Natural killer cell (primary cell): ENCODE results near the gene BOK. TPM values are rescaled to one million over a fixed set of nuclear protein-coding genes. Genes with fewer than 3 reads are reported as not detected.

Source experiments
- ATAC-seq, 3 donors: fragments of 150-1000 bp in 2 of 3; fragments of 200-7000 bp in 1 of 3; cut with Tn5 transposase; 1 replicate in 1 of 3; 2 replicates in 2 of 3; pipeline ENCODE4 v1.10.0; 2021; ENCODE audit warnings: mild to moderate bottlenecking in 2 of 3, moderate library complexity in 2 of 3
- DNase-seq, 2 donors: peaks; one replicate each; pipeline versions ENCODE4 v3.0.0 to v3.0.0-alpha.2; 2013 to 2021; ENCODE audit warnings: mixed read lengths in 1 of 2
- H3K27ac ChIP-seq: one replicate; pipeline ENCODE4 v1.5.1; 2013; ENCODE audit warnings: mild to moderate bottlenecking, low read length
- H3K27me3 ChIP-seq: one replicate; pipeline ENCODE4 v1.6.1; 2013; ENCODE audit warnings: low read length; ENCODE audit not compliant: control insufficient read depth, insufficient read depth
- H3K36me3 ChIP-seq: one replicate; pipeline ENCODE4 v1.6.1; 2013; ENCODE audit warnings: low read length; ENCODE audit not compliant: control insufficient read depth, insufficient read depth
- H3K4me1 ChIP-seq: one replicate; pipeline ENCODE4 v1.6.1; 2013; ENCODE audit warnings: low read length; ENCODE audit not compliant: control insufficient read depth, insufficient read depth
- H3K4me3 ChIP-seq: one replicate; pipeline ENCODE4 v1.5.1; 2013; ENCODE audit warnings: low read length
- H3K9me3 ChIP-seq: one replicate; pipeline ENCODE4 v1.6.1; 2013; ENCODE audit warnings: low read length; ENCODE audit not compliant: control insufficient read depth, insufficient read depth
- H3K27ac Mint-ChIP-seq, 2 donors: one replicate each; pipeline ENCODE4 v1.8.0; 2022; ENCODE audit warnings: mild to moderate bottlenecking in 2 of 2, mixed read lengths in 2 of 2, moderate library complexity in 1 of 2
- H3K27me3 Mint-ChIP-seq, 2 donors: one replicate each; pipeline ENCODE4 v1.8.0; 2022; ENCODE audit warnings: low read depth in 2 of 2, mixed read lengths in 2 of 2
- H3K36me3 Mint-ChIP-seq: one replicate; pipeline ENCODE4 v1.8.0; 2022; ENCODE audit warnings: mixed read lengths
- H3K4me1 Mint-ChIP-seq, 2 donors: one replicate each; pipeline ENCODE4 v1.8.0; 2022; ENCODE audit warnings: mixed read lengths in 2 of 2
- H3K4me3 Mint-ChIP-seq: one replicate; pipeline ENCODE4 v1.8.0; 2022; ENCODE audit warnings: mild to moderate bottlenecking, moderate library complexity, mixed read lengths
- H3K9me3 Mint-ChIP-seq, 2 donors: one replicate each; pipeline ENCODE4 v1.8.0; 2022; ENCODE audit warnings: mixed read lengths in 2 of 2
- WGBS: methylation state at CpG from one replicate; pipeline ENCODE4 v1.1.7; 2013; ENCODE audit warnings: missing lambda C conversion rate; ENCODE audit not compliant: insufficient coverage; 5-methylcytosine and 5-hydroxymethylcytosine counted together
- intact Hi-C: fragments of 100-400 bp; cut with micrococcal nuclease; formaldehyde crosslinking; loops from one replicate; pipeline ENCODE4 v1.14.2; 2022
- total RNA-seq, 4 donors: library from RNA; stranded (reverse); fragments of 120-200 nt in 1 of 4; gene quantifications; one replicate each; pipeline versions ENCODE4 v1.2.3 to v1.2.4, GENCODE V29; 2013 to 2022
- TF ChIP-seq, protein P1 (sequence below): fragments of 200-600 bp; IDR thresholded peaks from one replicate; pipeline ENCODE4 v1.8.0; 2022; ENCODE audit warnings: antibody characterized with exemption

The BOK gene
- total RNA-seq, 3 donors from 2014 or later (not counting 1 experiment from before 2014, with no cell fraction given), result 11.0 to 23.7 (median 19.6) TPM

DNA sequence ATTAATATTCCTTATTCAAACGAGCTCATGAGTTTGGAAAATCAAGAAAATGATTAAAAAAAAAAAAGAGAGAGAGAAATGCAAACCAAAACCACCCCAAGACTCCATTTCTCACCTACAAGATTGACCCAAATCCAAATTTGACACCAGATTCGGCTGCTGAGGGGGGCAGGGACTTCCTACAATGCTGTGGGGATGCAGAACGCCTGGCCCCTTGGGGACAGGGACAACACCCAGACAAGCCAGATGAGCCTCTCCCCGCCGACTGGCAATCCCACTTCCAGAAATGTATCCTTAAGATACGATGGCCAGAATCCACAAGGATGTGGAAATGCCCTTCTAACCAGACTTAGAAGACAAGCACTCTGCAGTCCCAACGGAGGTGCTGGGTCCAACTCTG is 20.7 kb downstream of the BOK start:
- 90% methylated on average over 6 of the region's 7 CpGs for WGBS
- no peaks in the 10 kb centered on the region for H3K27me3 ChIP-seq
- no peak overlapping the region for H3K27ac Mint-ChIP-seq
- H3K27ac ChIP-seq, result no peak overlapping the region
- no peaks in the 10 kb centered on the region for H3K36me3 Mint-ChIP-seq
- no peak for DNase-seq
- no peaks in the 10 kb centered on the region for H3K4me1 ChIP-seq
- H3K9me3 Mint-ChIP-seq, result no peaks in the 10 kb centered on the region
- H3K36me3 ChIP-seq, result peaks cover 6% of the 10 kb centered on the region
- ATAC-seq, result no peak
- no peak overlapping the region for H3K4me3 Mint-ChIP-seq
- TF ChIP-seq, protein P1, sequence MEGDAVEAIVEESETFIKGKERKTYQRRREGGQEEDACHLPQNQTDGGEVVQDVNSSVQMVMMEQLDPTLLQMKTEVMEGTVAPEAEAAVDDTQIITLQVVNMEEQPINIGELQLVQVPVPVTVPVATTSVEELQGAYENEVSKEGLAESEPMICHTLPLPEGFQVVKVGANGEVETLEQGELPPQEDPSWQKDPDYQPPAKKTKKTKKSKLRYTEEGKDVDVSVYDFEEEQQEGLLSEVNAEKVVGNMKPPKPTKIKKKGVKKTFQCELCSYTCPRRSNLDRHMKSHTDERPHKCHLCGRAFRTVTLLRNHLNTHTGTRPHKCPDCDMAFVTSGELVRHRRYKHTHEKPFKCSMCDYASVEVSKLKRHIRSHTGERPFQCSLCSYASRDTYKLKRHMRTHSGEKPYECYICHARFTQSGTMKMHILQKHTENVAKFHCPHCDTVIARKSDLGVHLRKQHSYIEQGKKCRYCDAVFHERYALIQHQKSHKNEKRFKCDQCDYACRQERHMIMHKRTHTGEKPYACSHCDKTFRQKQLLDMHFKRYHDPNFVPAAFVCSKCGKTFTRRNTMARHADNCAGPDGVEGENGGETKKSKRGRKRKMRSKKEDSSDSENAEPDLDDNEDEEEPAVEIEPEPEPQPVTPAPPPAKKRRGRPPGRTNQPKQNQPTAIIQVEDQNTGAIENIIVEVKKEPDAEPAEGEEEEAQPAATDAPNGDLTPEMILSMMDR, result no peak
- H3K4me3 ChIP-seq, result no peak overlapping the region
- peaks cover 0 to 11% of the 10 kb centered on the region in 2 donors for H3K4me1 Mint-ChIP-seq
- intact Hi-C loops, result no loop called here
- H3K27me3 Mint-ChIP-seq, result no peaks in the 10 kb centered on the region
- H3K9me3 ChIP-seq, result no peaks in the 10 kb centered on the region

DNA sequence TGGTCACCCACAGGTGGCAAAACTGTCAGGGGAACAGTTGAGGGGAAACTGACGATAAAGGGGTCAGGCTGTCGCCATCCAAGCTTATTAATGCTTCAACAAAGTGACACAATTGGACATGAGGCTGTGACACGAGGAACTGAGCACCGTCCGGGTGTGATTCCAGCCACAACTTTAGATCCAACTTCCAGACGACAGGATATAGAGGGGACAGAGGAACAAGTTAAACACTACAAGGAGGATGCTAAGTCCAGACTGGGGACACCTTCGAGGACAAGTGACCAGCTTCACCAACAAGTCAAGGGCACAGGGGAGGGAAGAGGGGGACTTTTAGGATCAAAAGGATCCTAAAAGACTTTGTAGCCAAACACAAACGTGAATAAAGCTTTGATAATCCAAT is 23.8 kb downstream of the BOK start:
- Histone ChIP-seq H3K9me3 (peaks cover 13% of the 10 kb centered on the region), H3K4me1 (no peaks in the 10 kb centered on the region), H3K27ac (no peak overlapping the region), H3K4me3 (no peak overlapping the region), H3K36me3 (peaks cover 11% of the 10 kb centered on the region), H3K27me3 (no peaks in the 10 kb centered on the region)
- intact Hi-C loops, result no loop called here
- no peaks in the 10 kb centered on the region for H3K4me1 Mint-ChIP-seq
- H3K9me3 Mint-ChIP-seq, result peaks cover 2 to 9% of the 10 kb centered on the region in 2 donors
- 97% methylated on average over 8 of the region's 8 CpGs for WGBS
- no peak for ATAC-seq
- no peak overlapping the region for H3K27ac Mint-ChIP-seq
- H3K4me3 Mint-ChIP-seq, result no peak overlapping the region
- DNase-seq, result no peak
- H3K27me3 Mint-ChIP-seq, result no peaks in the 10 kb centered on the region
- H3K36me3 Mint-ChIP-seq, result peaks cover 11% of the 10 kb centered on the region
- TF ChIP-seq, protein P1, result no peak

DNA sequence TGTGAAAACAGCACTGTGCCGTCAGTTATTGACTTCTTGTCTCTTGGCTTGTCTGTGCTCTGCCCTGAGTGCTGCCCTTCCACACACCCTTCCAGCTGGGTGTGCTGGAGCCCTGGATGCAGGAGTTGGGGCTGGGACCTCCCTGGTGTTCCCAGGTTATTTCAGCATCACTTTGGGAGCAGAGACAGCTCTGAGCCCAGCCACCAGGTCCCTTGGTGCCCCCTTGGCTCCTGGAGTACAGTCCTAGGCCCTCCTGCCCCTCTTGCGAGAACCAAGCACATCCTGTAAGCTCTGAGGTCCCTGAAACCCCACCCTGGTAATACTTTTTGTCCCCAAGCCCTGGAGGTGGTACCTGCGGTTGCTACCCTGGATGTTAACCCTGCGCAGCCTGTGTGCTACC is 24.3 kb downstream of the BOK start:
- H3K4me3 ChIP-seq, result no peak overlapping the region
- H3K9me3 ChIP-seq, result peaks cover 14% of the 10 kb centered on the region
- no peaks in the 10 kb centered on the region for H3K4me1 Mint-ChIP-seq
- no peak for DNase-seq
- H3K27me3 Mint-ChIP-seq, result no peaks in the 10 kb centered on the region
- no peak overlapping the region for H3K4me3 Mint-ChIP-seq
- ATAC-seq, result no peak
- peaks cover 11% of the 10 kb centered on the region for H3K36me3 ChIP-seq
- no peaks in the 10 kb centered on the region for H3K27me3 ChIP-seq
- WGBS, result 95% methylated on average over 4 of the region's 4 CpGs
- no peaks in the 10 kb centered on the region for H3K4me1 ChIP-seq
- intact Hi-C loops, result no loop called here
- H3K9me3 Mint-ChIP-seq, result peaks cover 2 to 11% of the 10 kb centered on the region in 2 donors
- no peak overlapping the region for H3K27ac ChIP-seq
- TF ChIP-seq, protein P1, result no peak
- H3K36me3 Mint-ChIP-seq, result peaks cover 15% of the 10 kb centered on the region
- H3K27ac Mint-ChIP-seq, result no peak overlapping the region

DNA sequence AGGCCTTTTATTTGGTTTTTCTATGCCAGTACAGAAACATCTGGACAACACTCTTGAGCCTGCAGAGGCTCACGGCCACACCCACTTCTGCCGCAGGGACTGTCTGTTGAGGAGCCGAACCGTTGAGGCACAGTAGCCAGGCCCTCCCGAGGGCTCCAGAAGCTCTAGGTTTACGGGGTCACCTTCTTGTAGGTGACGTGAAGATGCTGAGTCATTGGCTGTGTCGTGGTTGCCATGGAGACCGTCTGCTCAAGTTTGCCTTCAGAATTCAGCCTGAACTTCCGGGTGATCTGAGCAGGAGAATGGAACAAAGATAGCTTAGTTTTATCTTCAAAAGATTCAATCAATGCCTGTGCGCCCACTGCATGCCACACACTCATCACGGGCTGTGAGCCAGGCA is 25.9 kb downstream of the BOK start:
- 97% methylated on average over 12 of the region's 12 CpGs for WGBS
- no peak overlapping the region for H3K27ac Mint-ChIP-seq

More for the DNA sequence above, 25.9 kb downstream of the BOK start:
- no peak overlapping the region for H3K4me3 Mint-ChIP-seq
- TF ChIP-seq, protein P1, result no peak
- Histone ChIP-seq H3K9me3 (peaks cover 14% of the 10 kb centered on the region), H3K27ac (no peak overlapping the region), H3K4me3 (no peak overlapping the region), H3K36me3 (peaks cover 11% of the 10 kb centered on the region), H3K27me3 (no peaks in the 10 kb centered on the region), H3K4me1 (no peaks in the 10 kb centered on the region)
- intact Hi-C loops, result no loop called here
- ATAC-seq, result no peak
- DNase-seq, result no peak
- H3K36me3 Mint-ChIP-seq, result peaks cover 21% of the 10 kb centered on the region
- no peaks in the 10 kb centered on the region for H3K4me1 Mint-ChIP-seq
- peaks cover 2 to 12% of the 10 kb centered on the region in 2 donors for H3K9me3 Mint-ChIP-seq
- H3K27me3 Mint-ChIP-seq, result no peaks in the 10 kb centered on the region
